Left colon (tissue), 2 donors: ENCODE data around the gene DAND5. TPM values are rescaled to one million over a fixed set of nuclear protein-coding genes. Genes with fewer than 3 reads are reported as not detected.

ENCODE experiments used
- ATAC-seq: fragments of 200-7000 bp; cut with Tn5 transposase; one replicate; pipeline ENCODE4 v1.9.1; 2020; ENCODE audit warnings: mild to moderate bottlenecking, moderate library complexity
- DNase-seq, 2 donors: peaks; one replicate each; pipeline ENCODE4 v3.0.0-alpha.2; 2020
- intact Hi-C, 2 donors: fragments of 100-400 bp; cut with DNase I in 1 of 2; cut with micrococcal nuclease in 1 of 2; formaldehyde crosslinking; loops; one replicate each; pipeline versions ENCODE4 v1.11.2 to v1.14.0; 2022; cut with DNase I, micrococcal nuclease
- microRNA-seq, 2 donors: library from miRNA; unstranded; fragments of <30 nt; microRNA quantifications; one replicate each; pipeline versions ENCODE4 v1.1.0 to v1.2.0, GENCODE V29; 2020
- total RNA-seq, 2 donors: library from RNA; stranded (reverse); fragmentation: NEBNext Ultra II Directional; extraction: Animal tissue kit (Norgen Biotek cat#: 25700); gene quantifications; one replicate each; pipeline ENCODE4 v1.2.1, GENCODE V29; 2021
- donor health status: DM: no; HTN: no; CAD: no.
- donor health status: DM: yes; HTN: yes; CAD: no.

DAND5 gene
- total RNA-seq, 2 donors from 2014 or later: 0.18 to 0.50 TPM

DNA sequence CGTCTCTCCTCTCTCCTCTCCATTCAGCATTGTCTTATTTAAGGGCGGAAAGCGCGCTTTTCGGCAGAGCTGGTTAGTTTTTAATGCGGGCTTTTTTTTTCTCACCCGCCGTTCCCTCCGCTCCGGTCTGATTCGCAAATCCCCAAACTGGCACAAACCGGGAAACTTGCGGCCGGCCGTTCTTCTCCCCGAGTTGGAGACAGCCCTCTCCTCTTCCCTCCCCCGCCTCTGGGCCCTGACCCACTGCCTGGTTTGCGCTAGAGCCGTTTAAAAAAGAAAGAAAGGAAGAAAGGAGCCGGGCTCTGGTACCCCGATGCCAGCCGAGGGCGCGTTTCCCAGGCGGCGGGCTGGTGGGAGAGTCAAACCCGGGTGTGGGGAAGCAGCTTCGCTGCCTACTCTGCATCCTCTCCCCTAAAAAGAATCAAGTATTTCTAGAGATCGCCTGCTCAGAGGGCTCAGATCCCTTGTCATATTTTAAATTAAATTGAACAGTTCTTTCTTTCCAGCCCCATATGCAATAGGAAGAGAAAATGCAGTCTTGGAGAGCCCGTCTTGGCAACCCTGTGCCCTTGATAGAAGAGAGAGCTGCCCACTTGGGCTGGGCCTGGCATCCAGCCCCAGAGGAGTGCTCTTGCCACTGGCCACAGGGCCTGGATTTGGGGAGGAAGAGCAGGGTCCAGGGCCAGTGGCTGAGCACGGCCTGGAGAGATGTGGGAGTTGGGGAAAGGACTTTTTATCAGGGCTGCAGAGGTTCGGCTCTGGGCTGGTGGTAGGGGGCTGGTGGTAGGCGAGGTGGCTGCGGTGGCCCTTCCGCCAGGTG, 44.9 kb downstream of the DAND5 start:
- ATAC-seq (no peak), DNase-seq (no peak)
- intact Hi-C loops: no loop called here

DNA sequence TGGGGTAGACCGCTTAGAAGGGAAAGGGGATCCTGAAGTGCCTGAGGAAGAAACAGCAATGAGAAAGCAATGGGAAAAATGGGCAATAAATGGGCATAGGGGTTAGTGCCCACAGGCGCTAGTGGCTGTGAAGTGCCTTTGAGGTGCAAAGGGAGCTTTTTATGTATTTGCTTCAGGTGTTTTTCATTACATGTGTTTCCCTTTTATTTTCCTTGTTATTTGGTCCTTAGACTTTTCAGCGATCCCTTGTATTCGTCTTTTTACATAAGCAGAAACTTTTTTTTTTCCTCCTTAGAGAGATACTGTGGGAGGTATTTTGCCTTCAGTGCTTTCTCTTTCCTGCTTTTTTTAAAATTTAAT, 45.5 kb downstream of the DAND5 start:
- ATAC-seq (no peak), DNase-seq (no peak)
- intact Hi-C loops: no loop called here

DNA sequence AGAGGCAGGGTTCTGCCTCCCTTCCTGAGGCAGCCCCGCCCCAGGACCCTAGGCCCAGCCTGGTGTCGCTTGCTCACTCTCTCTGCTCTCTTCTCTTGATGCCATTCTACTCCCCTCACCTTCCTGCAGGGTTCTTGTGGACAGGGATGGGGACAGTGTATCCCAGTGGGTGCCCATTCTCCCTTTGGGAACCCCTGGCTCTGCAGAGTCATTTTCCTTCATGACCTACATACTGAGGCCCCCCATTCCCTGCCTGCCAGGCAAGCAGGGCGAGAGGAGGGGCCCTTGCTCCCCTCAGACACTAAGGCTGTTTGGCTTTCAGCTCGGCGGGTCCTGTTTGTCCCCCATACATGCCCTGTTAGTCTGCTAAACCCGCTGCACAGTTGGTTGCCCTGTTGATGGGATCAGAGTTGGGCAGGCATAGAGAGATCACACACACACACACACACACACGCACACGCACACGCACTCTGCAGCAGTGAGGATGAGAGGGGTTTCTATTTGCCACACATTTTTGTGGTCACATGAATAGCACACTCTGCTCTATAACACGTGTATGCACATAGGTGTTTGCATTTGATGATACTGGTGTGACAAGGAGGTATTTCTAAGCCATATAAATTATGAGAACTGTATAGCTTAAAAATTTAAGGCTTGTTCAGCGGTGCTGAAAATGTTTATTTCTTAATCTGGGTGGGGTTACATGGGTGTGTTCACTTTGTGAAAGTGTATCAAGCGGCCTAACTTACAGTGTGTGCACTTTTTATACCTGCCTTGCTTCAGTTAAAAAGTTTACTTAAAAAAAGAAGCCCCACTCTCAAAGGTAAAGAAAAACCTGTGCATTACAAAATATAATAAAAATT, 46.2 kb downstream of the DAND5 start:
- peak; percentile 17 for ATAC-seq
- no peak for DNase-seq
- intact Hi-C loops: no loop called here

DNA sequence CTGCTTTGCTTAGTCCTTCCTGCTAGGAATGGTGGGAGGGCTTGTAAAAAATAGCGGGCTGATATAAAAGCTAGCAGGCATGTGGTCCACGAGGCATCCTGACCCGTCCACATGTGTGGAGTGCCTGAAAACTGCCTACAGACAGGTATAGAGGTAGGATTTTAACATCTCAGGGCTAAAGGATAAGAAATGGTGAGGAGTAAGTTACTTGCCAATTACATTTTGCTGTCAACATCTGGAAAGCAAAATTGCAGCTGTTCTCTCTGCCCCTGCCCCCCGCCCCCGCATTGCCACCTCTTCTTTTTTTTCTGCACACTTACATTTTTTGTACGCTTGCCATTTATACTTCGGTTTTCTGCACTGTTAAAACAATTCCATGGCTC, 46.9 kb downstream of the DAND5 start:
- intact Hi-C loops: no loop called here
- DNase-seq (no peak), ATAC-seq (no peak)

DNA sequence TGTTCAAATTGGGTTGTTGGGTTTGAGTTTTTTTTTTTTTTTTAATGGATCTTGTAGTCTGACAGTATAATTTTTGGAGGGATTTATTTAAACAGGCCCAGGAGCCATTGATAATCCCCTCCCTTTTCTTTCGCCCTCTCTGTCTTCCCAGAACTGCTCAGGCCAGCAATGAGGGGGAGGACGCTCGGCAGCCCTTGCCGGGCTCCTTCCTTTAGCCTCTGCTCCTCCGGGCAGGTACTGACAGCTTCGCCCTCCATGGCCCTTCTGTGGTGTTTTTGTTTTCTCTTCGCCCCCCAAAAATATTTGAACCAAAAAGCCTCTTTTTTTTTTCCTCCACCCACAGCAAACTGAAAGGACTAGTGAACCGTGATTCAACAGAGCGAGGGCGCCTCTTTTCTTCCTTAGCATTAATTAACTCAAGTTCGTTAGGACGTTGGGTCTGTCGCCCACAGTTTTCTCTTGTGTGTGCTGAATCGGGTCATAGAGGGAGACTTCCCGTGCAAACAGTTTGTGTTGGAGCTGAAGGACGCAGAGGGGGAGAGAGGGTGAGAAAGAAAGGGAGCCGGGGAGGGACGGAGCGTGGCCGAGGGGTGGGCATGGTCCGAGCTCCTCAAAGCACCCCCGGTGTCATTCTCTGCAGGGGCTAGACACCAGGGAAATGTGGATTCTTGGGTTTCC, 47.4 kb downstream of the DAND5 start:
- no peak for DNase-seq
- intact Hi-C loops: no loop called here
- no peak for ATAC-seq

DNA sequence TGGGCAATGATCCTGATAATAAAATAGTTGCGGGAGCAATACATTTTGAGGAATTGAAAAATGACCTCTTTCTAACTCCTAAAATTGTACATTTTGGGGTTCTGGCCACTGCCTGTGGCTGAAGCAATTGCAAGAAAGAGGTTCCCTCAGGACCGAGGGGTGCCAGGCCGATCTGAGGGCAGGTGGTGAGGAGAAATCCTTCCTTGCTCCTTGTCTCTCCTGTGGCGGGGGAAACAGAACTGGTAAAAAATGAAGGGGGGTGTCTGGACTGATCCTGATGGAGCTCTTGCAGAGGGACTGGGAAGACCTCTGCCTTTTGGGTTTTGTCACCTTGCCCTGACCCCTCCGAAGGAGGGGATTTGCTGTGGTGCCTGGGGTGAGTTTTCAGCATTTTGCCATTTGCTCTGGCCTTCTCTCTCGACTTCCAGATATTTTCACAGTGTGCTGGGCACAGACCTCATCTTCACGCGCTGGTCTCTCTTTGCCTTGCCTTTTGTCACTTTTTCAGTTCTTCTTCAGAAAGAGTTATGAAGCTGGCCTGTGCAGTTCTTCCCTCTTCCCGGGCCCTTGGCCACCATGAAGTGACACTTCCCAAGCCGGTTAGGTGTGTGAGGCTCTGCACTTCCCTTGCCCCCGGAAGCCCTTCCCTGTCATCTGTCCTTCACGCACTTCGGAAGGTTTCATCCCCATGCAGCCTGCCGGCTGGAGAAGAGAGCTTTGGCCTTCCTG, 48.1 kb downstream of the DAND5 start:
- intact Hi-C loops: no loop called here
- ATAC-seq (no peak), DNase-seq (no peak)

DNA sequence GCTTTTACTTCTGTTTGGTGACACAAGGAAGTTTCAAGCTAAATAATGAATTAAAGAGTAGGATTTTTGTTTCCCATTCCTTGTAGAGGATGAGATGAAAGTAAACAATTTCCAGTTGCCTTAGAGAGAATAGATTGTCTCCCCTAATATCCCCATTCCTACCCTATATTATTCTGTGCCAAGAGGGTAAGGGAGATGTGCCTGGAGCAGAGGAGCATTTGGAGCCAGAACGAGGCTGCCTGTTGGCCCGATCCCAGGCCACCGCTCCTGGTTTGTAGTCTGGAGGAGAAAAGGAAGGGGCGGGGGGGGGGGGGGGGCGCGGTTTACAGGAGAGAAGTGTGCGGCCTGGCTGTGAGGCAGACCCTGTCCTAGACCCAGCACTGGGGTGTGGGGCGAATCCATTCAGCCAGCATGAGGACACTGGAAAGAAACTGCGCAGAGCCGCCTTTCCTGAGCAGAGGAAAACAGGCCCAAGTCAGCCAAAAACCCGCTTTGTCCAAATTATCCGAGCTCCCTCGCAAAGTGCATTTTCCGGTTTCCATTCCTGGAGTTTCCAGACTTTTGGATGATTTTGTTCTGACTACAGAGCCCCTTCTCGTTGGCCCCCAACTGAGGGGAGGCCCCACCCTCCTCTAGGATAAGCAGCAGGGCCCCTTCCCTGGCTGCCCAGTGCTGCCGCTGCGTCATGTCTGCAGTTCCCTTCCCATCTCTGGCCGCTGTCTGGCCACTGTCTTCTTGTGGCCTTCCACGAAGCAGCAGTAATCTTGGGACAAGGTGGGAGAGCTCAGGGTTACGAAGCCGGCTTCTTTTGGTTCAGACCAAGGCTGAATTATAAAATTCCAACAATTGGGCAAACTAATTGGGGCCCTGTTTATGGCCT, 48.9 kb downstream of the DAND5 start:
- ATAC-seq (no peak), DNase-seq (peak in 1 of 2 donors; percentile 63)
- intact Hi-C loops: no loop called here

DNA sequence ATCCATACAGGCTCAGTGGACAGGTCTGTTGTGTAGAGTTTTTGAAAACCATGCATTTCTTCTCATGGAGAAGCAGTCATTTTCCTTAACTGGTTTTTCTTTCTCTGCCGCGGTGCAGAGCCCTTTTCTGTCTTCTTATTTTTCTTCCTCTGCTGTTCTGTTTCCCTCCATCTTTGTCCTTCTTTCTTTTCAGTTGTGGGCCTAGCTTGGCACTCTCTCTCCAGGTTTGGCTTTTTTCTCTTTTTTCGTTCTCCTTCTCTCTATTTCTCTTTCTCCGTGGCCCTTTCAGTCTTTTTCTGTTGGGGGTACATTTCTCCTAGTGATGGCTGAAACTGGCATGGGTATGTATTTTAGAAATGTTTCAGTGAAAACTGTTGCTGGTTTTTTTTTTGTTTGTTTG, 50.0 kb downstream of the DAND5 start:
- intact Hi-C loops: no loop called here
- DNase-seq (no peak), ATAC-seq (no peak)

DNA sequence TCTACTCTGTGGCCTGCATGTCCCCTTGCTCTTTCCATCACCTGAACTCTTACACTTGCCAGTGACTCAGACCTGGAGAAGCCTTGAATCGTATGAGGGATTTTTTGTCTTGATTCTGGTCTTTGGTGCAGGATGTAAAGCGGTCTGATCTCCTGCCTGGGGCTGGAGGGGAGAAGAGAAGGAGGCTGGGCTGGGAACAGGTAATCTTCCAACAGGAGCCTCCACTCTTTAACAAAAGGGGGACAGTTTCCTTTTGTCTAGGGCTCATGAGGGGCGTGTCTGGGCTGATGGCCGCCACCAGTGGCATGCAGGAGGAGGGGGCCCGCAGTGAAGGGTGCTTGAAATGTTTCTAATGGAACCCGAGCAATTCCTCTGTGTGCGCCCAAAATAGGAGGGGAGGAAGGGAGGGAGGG, 50.6 kb downstream of the DAND5 start:
- ATAC-seq (no peak), DNase-seq (no peak)
- intact Hi-C loops: no loop called here

DNA sequence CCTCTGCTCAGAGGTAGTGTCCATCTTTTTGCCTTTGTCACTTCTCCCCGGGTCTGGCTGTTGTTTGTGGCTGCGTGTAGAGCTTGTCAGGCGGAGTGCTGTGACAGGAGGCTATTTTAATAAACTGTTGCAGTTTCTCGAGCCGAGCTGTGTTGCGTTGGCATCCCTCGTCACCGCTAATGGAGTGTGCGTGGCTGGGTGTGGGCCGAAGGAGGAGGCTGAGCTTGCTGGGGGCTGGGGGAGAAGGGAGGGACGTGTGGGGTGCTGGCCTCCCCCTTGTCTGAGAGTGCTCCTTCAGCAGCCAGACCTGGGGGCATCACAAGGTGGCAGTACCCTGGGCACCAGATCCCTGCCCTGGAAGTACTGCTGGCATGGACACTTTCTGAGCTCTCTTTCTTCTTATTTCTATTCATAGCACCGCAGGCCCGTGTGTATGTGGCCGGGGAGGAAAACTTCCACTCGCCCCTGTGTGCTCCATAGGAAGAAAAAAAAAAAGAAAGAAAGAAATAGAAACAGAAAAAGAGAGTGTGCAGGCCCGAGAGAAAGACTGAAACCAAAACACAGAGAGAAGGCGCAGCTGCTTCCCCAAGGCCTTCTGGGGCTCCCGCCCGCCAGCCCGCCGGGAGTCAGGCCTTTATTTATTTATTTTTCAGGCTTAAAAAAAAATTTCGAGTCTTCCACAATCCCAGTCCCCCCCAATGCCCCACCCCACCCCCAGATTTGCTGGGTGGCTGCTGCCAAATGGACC, 52.9 kb downstream of the DAND5 start:
- ATAC-seq: peak; percentile 19
- peak in 1 of 2 donors; percentile 57 for DNase-seq
- intact Hi-C loops: no loop called here

DNA sequence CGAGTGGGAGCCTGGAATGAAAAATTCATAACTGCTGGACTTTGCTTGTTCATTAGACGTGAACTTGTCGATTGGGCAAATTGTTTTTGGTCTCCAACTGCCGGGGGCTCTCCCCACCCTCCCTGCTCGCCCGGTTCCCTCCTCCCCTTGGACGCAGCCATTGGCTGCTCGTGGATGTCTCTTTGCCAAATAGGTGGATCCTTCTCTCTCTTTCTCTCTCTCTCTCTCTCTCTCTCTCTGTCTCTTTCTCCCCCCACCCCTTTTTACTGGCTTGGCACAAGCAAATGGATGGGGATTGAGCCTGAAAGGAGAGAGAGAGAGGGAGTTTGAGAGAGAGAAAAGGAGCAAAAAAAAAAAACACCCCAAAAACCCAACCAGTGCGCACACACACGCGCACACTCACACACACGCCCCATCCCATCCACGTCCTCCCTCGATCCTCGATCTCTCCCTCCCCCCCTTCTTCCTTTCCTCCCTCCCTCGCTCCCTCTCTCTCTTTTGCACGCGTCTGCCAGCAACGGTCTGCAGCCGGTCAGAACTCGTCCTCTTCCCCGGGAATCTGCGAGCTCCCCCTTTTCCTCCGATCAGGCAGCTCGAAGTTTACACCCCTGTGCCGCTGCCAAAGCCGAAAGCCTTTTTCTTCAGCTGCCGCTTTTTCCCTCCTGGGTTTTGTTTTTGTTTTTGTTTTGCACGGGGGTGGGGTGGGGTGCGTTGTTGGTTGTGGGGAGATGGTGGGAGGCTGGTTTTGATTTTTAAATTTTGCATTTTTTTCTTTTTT, 53.7 kb downstream of the DAND5 start:
- intact Hi-C loops: no loop called here
- DNase-seq: peak; percentile 64 to 91
- ATAC-seq: peak; percentile 44

DNA sequence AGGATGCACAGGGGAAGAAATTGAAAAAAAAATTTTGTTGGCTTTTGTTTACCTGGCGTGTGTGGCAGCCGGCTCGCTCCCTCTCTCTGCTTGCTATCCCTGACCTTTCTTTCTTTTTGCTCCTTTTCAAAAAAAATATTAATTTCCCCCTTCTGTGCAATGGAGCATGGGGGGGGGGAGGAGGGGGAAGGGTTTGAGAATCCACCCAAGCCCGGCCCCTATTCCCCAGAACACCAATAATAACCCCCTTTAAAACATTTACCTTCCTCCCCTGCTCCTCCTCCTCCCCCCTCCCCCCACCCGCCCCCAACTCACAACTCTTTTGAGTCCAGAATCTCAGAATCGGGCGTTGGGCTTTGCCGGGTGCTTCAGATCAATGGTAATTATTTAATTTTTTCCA, 54.3 kb downstream of the DAND5 start:
- intact Hi-C loops: no loop called here

More for the DNA sequence above, 54.3 kb downstream of the DAND5 start:
- DNase-seq: no peak
- ATAC-seq: no peak

Small RNA genes lying within 50 kb of the gene (microRNA-seq; reads per million reads assigned to microRNA genes)
- gene MIR5695: 0 reads per million in 2 donors
- 3.7 to 5.4 reads per million in 2 donors for gene MIR6515

Other genes starting within 250 kb of the DAND5 start
- gene TNPO2, start 245.6 kb upstream of the DAND5 start, total RNA-seq: 10 to 100 TPM; 39.5 to 74.0 TPM
- gene TRIR, start 234.9 kb upstream of the DAND5 start, total RNA-seq: 100 to 1,000 TPM; 144 to 162 TPM
- 10 to 100 TPM; 50.1 to 56.5 TPM for gene GET3, start 232.1 kb upstream of the DAND5 start, total RNA-seq
- 100 to 1,000 TPM; 139 to 207 TPM for gene BEST2, start 217.8 kb upstream of the DAND5 start, total RNA-seq
- gene HOOK2, start 194.0 kb upstream of the DAND5 start, total RNA-seq: 10 to 100 TPM; 58.3 to 83.1 TPM
- 100 to 1,000 TPM; 169 to 314 TPM for gene JUNB, start 178.1 kb upstream of the DAND5 start, total RNA-seq
- 100 to 1,000 TPM; 249 to 298 TPM for gene PRDX2, start 167.8 kb upstream of the DAND5 start, total RNA-seq
- 1 to 10 TPM; 3.2 to 4.4 TPM for gene THSD8, start 167.5 kb upstream of the DAND5 start, total RNA-seq
- 10 to 100 TPM in 1 of 2 donors, 1 to 10 TPM in 1; 5.7 to 10.9 TPM for gene RNASEH2A, start 163.0 kb upstream of the DAND5 start, total RNA-seq
- under 1 TPM in 1 of 2 donors, not detected in 1; 0.49 TPM for gene RTBDN, start 135.0 kb upstream of the DAND5 start, total RNA-seq
- 1 to 10 TPM in 1 of 2 donors, under 1 TPM in 1; 0.82 to 1.4 TPM for gene MAST1, start 131.1 kb upstream of the DAND5 start, total RNA-seq
- 10 to 100 TPM; 27.7 to 39.4 TPM for gene DNASE2, start 88.1 kb upstream of the DAND5 start, total RNA-seq
- not detected for gene KLF1, start 82.4 kb upstream of the DAND5 start, total RNA-seq
- gene GCDH, start 78.4 kb upstream of the DAND5 start, total RNA-seq: 10 to 100 TPM; 20.8 to 22.8 TPM
- not detected for gene SYCE2, start 50.3 kb upstream of the DAND5 start, total RNA-seq
- gene FARSA, start 35.9 kb upstream of the DAND5 start, total RNA-seq: 10 to 100 TPM; 42.4 to 61.2 TPM
- 100 to 1,000 TPM; 550 to 739 TPM for gene CALR, start 31.0 kb upstream of the DAND5 start, total RNA-seq
- gene RAD23A, start 23.7 kb upstream of the DAND5 start, total RNA-seq: 10 to 100 TPM; 70.9 to 80.3 TPM
- gene GADD45GIP1, start 12.4 kb upstream of the DAND5 start, total RNA-seq: 10 to 100 TPM; 13.1 to 17.5 TPM
- 10 to 100 TPM; 49.8 to 61.7 TPM for gene NFIX, start 25.9 kb downstream of the DAND5 start, total RNA-seq
- gene LYL1, start 133.3 kb downstream of the DAND5 start, total RNA-seq: 1 to 10 TPM; 2.0 to 4.5 TPM
- gene TRMT1, start 147.2 kb downstream of the DAND5 start, total RNA-seq: 10 to 100 TPM; 22.0 to 23.6 TPM
- 10 to 100 TPM; 56.1 to 67.2 TPM for gene NACC1, start 148.7 kb downstream of the DAND5 start, total RNA-seq
- gene STX10, start 180.8 kb downstream of the DAND5 start, total RNA-seq: 10 to 100 TPM; 48.0 to 66.0 TPM
- gene IER2, start 180.8 kb downstream of the DAND5 start, total RNA-seq: 100 to 1,000 TPM; 116 to 155 TPM